PFSK-1 (cell line): ENCODE results near the gene C1orf226.

Experiments used
- FOXP2 ChIP-seq: optimal IDR thresholded peaks from 2 replicates; pipeline ENCODE3; 2011; ENCODE audit warnings: borderline replicate concordance, control low read depth, inconsistent platforms; ENCODE audit not compliant: insufficient read depth; ENCODE audit errors: extremely low read length, extremely low read depth
- POLR2AphosphoS5 ChIP-seq: IDR thresholded peaks from 2 replicates; pipeline ENCODE4 v1.6.1; 2012; ENCODE audit warnings: low read depth, mild to moderate bottlenecking, control low read depth, low read length, moderate library complexity
- REST ChIP-seq, 2 experiments: IDR thresholded peaks; 2 replicates each; pipeline versions ENCODE4 v1.6.1 to v1.8.0; 2011 to 2012; ENCODE audit warnings: low read depth in 2 of 2, low read length in 2 of 2, control low read depth in 1 of 2, inconsistent platforms in 1 of 2, mild to moderate bottlenecking in 1 of 2, moderate library complexity in 1 of 2; ENCODE audit not compliant: insufficient read depth in 1 of 2
- SIN3A ChIP-seq: IDR thresholded peaks from 2 replicates; pipeline ENCODE4 v1.6.1; 2012; ENCODE audit warnings: mild to moderate bottlenecking, low read length, moderate library complexity, borderline replicate concordance; ENCODE audit not compliant: insufficient read depth
- TAF1 ChIP-seq: IDR thresholded peaks from 2 replicates; pipeline ENCODE4 v1.6.1; 2012; ENCODE audit warnings: low read length, control low read depth, borderline replicate concordance; ENCODE audit not compliant: insufficient read depth

The C1orf226 gene

GRCh38 chr1:162359523-162360236 lies 21.8 kb upstream of the C1orf226 start:
- TF ChIP-seq TAF1 (no peak), REST (IDR thresholded peaks at IDR 0.05; ENCODE audit: insufficient read depth in 1 of 2, low read depth in 2 of 2, low read length in 2 of 2) (no peak), POLR2AphosphoS5 (no peak), SIN3A (no peak), FOXP2 (no peak)

- TF ChIP-seq POLR2AphosphoS5 (no peak), FOXP2 (no peak), REST (IDR thresholded peaks at IDR 0.05; ENCODE audit: insufficient read depth in 1 of 2, low read depth in 2 of 2, low read length in 2 of 2) (no peak), TAF1 (no peak), SIN3A (no peak)
Measured at GRCh38 chr1:162360237-162360873, 21.2 kb upstream of the C1orf226 start.

- TF ChIP-seq TAF1 (no peak), POLR2AphosphoS5 (no peak), SIN3A (no peak), REST (IDR thresholded peaks at IDR 0.05; ENCODE audit: insufficient read depth in 1 of 2, low read depth in 2 of 2, low read length in 2 of 2) (no peak), FOXP2 (no peak)
Measured at GRCh38 chr1:162360874-162361260, 20.7 kb upstream of the C1orf226 start.

- TF ChIP-seq TAF1 (no peak), FOXP2 (no peak), SIN3A (no peak), REST (IDR thresholded peaks at IDR 0.05; ENCODE audit: insufficient read depth in 1 of 2, low read depth in 2 of 2, low read length in 2 of 2) (no peak), POLR2AphosphoS5 (no peak)
Measured at GRCh38 chr1:162361349-162361748, 20.2 kb upstream of the C1orf226 start.
